GM23338 (cell line): ENCODE measurements around the gene FRAS1. TPM values are rescaled to one million over a fixed set of nuclear protein-coding genes. Genes with fewer than 3 reads are reported as not detected.

Source experiments
- ATAC-seq: fragments of 200-7000 bp; cut with Tn5 transposase; 3 replicates; pipeline ENCODE4 v1.9.1; 2020
- DNase-seq: peaks from one replicate; pipeline ENCODE4 v3.0.0-alpha.2; 2015; ENCODE audit warnings: low spot score
- H2AFZ ChIP-seq: fragments of 200-600 bp; sonication (generic); 2 replicates; pipeline ENCODE4 v1.8.0; 2016; ENCODE audit warnings: antibody characterized with exemption, mild to moderate bottlenecking, moderate library complexity
- H3F3A ChIP-seq: fragments of 200-600 bp; sonication (generic); replicated peaks from 2 replicates; pipeline ENCODE4 v1.8.0; 2017; ENCODE audit warnings: antibody characterized with exemption, mixed run types, low read depth
- H3K27ac ChIP-seq: fragments of 200-600 bp; sonication (generic); 2 replicates; pipeline ENCODE4 v1.6.1; 2016; ENCODE audit warnings: low read depth
- H3K27me3 ChIP-seq: fragments of 200-600 bp; sonication (generic); 2 replicates; pipeline ENCODE4 v1.8.0; 2016; ENCODE audit warnings: mild to moderate bottlenecking, mixed run types, moderate library complexity; ENCODE audit not compliant: insufficient read depth
- H3K36me3 ChIP-seq: fragments of 200-600 bp; sonication (generic); 2 replicates; pipeline ENCODE4 v1.8.0; 2016; ENCODE audit warnings: mild to moderate bottlenecking; ENCODE audit not compliant: insufficient read depth
- H3K4me1 ChIP-seq: fragments of 200-600 bp; sonication (generic); 2 replicates; pipeline ENCODE4 v1.8.0; 2016; ENCODE audit warnings: mild to moderate bottlenecking, moderate library complexity; ENCODE audit not compliant: insufficient read depth
- H3K4me2 ChIP-seq: fragments of 200-600 bp; sonication (generic); 2 replicates; pipeline ENCODE4 v1.7.1; 2017; ENCODE audit warnings: mixed run types
- H3K4me3 ChIP-seq: fragments of 200-600 bp; sonication (generic); 2 replicates; pipeline ENCODE4 v1.6.1; 2016; ENCODE audit warnings: mixed run types
- H3K79me2 ChIP-seq: fragments of 200-600 bp; sonication (generic); replicated peaks from 2 replicates; pipeline ENCODE4 v1.8.0; 2017; ENCODE audit warnings: mild to moderate bottlenecking; ENCODE audit not compliant: insufficient read depth
- H3K9me2 ChIP-seq: fragments of 200-600 bp; sonication (generic); 2 replicates; pipeline ENCODE4 v1.8.0; 2017; ENCODE audit not compliant: insufficient read depth
- H4K20me1 ChIP-seq: fragments of 200-600 bp; sonication (generic); replicated peaks from 2 replicates; pipeline ENCODE4 v1.8.0; 2017; ENCODE audit warnings: mild to moderate bottlenecking; ENCODE audit not compliant: insufficient read depth
- H3K27ac Mint-ChIP-seq: 2 replicates; pipeline ENCODE4 v1.8.0; 2020; ENCODE audit warnings: inconsistent platforms, mild to moderate bottlenecking, moderate library complexity, mixed read lengths
- H3K27me3 Mint-ChIP-seq: 3 replicates; pipeline ENCODE4 v1.8.0; 2022; ENCODE audit warnings: low read depth, mild to moderate bottlenecking, moderate library complexity, mixed read lengths, inconsistent platforms; ENCODE audit not compliant: insufficient read depth, poor library complexity
- H3K36me3 Mint-ChIP-seq: 3 replicates; pipeline ENCODE4 v1.8.0; 2021; ENCODE audit warnings: low read depth, mild to moderate bottlenecking, inconsistent platforms, moderate library complexity, mixed read lengths
- H3K4me1 Mint-ChIP-seq: 3 replicates; pipeline ENCODE4 v1.8.0; 2020; ENCODE audit warnings: mild to moderate bottlenecking, inconsistent platforms, mixed read lengths
- H3K4me3 Mint-ChIP-seq: 3 replicates; pipeline ENCODE4 v1.8.0; 2021; ENCODE audit warnings: moderate library complexity, mild to moderate bottlenecking, inconsistent platforms, mixed read lengths
- H3K9me3 Mint-ChIP-seq: 3 replicates; pipeline ENCODE4 v1.8.0; 2020; ENCODE audit warnings: moderate library complexity, mild to moderate bottlenecking, inconsistent platforms, mixed read lengths
- CREB1 ChIP-seq: fragments of 250-450 bp; sonication (Bioruptor Pico); IDR thresholded peaks from 2 replicates; pipeline ENCODE4 v1.5.0; 2020; ENCODE audit warnings: low read depth, mild to moderate bottlenecking, moderate library complexity
- CTCF ChIP-seq, 2 experiments: fragments of 200-600 bp in 1 of 2; sonication (generic) in 1 of 2; conservative IDR thresholded peaks; 2 replicates each; pipeline versions ENCODE4 v1.5.1 to v1.6.1; 2016 to 2017; ENCODE audit warnings: antibody characterized with exemption in 2 of 2, low read depth in 2 of 2, mild to moderate bottlenecking in 2 of 2, moderate library complexity in 1 of 2
- ETS1 ChIP-seq: IDR thresholded peaks from 2 replicates; pipeline ENCODE4 v1.6.1; 2016; ENCODE audit warnings: antibody characterized with exemption
- EZH2 ChIP-seq: fragments of 200-600 bp; sonication (generic); IDR thresholded peaks from one replicate; pipeline ENCODE4 v1.8.0; 2017; ENCODE audit warnings: antibody characterized with exemption, mild to moderate bottlenecking, low read depth; ENCODE audit not compliant: unreplicated experiment
- EZH2phosphoT487 ChIP-seq: fragments of 200-600 bp; sonication (generic); IDR thresholded peaks from one replicate; pipeline ENCODE4 v1.8.1; 2018; ENCODE audit warnings: antibody characterized with exemption; ENCODE audit not compliant: unreplicated experiment
- JUNB ChIP-seq: IDR thresholded peaks from one replicate; pipeline ENCODE4 v1.6.1; 2016; ENCODE audit warnings: antibody characterized with exemption; ENCODE audit not compliant: unreplicated experiment
- NANOG ChIP-seq: IDR thresholded peaks from 2 replicates; pipeline ENCODE4 v1.6.1; 2016; ENCODE audit warnings: antibody characterized with exemption, borderline replicate concordance
- POLR2AphosphoS5 ChIP-seq: IDR thresholded peaks from 2 replicates; pipeline ENCODE4 v1.6.1; 2016; ENCODE audit warnings: antibody characterized with exemption, low read depth
- REST ChIP-seq: IDR thresholded peaks from one replicate; pipeline ENCODE4 v1.6.1; 2018; ENCODE audit warnings: antibody characterized with exemption; ENCODE audit not compliant: unreplicated experiment
- STAT1 ChIP-seq: IDR thresholded peaks from one replicate; pipeline ENCODE4 v1.6.1; 2016; ENCODE audit warnings: antibody characterized with exemption; ENCODE audit not compliant: unreplicated experiment
- ZNF114 ChIP-seq: fragments of 250-450 bp; sonication (Bioruptor Pico); IDR thresholded peaks from 2 replicates; pipeline ENCODE4 v1.5.0; 2020; ENCODE audit warnings: mild to moderate bottlenecking, moderate library complexity
- ZNF331 ChIP-seq: fragments of 250-450 bp; sonication (Bioruptor Pico); IDR thresholded peaks from 2 replicates; pipeline ENCODE4 v1.5.0; 2020; ENCODE audit warnings: low read depth, mild to moderate bottlenecking, moderate library complexity
- ZNF462 ChIP-seq: fragments of 250-450 bp; sonication (Bioruptor Pico); IDR thresholded peaks from 2 replicates; pipeline ENCODE4 v1.5.0; 2020; ENCODE audit warnings: mild to moderate bottlenecking, moderate library complexity
- polyA plus RNA-seq: library from polyadenylated mRNA; unstranded; fragments of >200 nt; fragmentation: Nextera tagmentation; extraction: Ambion mirVana; gene quantifications from 2 replicates; pipeline ENCODE4 v1.2.1, GENCODE V29; 2016
- total RNA-seq: library from RNA; depleted of rRNA; stranded (reverse); fragments of >200 nt; shearing (Covaris generic); gene quantifications from 2 replicates; pipeline ENCODE4 v1.2.3, GENCODE V29; 2014

Gene FRAS1
- total and polyA plus RNA-seq, 2 experiments from 2014 or later: 12.4 to 108 TPM

- no peak for TF ChIP-seq JUNB
- TF ChIP-seq CREB1: no peak
- no peak for TF ChIP-seq CTCF (conservative IDR thresholded peaks at IDR 0.05; ENCODE audit: low read depth in 2 of 2)
- no peak for TF ChIP-seq EZH2phosphoT487
- TF ChIP-seq POLR2AphosphoS5: no peak
- no peak for TF ChIP-seq ZNF331 (CRISPR knock-in tag)
- TF ChIP-seq NANOG: no peak
- TF ChIP-seq ZNF462: no peak
- no peak for TF ChIP-seq STAT1
- TF ChIP-seq ZNF114 (CRISPR knock-in tag): no peak
- TF ChIP-seq ETS1: no peak
- TF ChIP-seq REST: no peak
- no peak for TF ChIP-seq EZH2
- Histone ChIP-seq H3K4me1 (0 out of 2 replicates have a peak, but pooled peaks cover 2% of the 10 kb centered on the region), H3K4me3 (no peak overlapping the region), H3K9me2 (no peaks in the 10 kb centered on the region), H3K4me2 (no peak overlapping the region), H4K20me1 (no peaks in the 10 kb centered on the region; the same call in 1 of the 2 replicates), H3K79me2 (no peaks in the 10 kb centered on the region), H3F3A (no peaks in the 10 kb centered on the region), H3K27ac (no peak overlapping the region), H3K27me3 (no peaks in the 10 kb centered on the region), H3K36me3 (0 out of 2 replicates have a peak, but pooled peaks cover under 1% of the 10 kb centered on the region), H2AFZ (no peak overlapping the region)
- Mint-ChIP-seq H3K4me3 (no peak overlapping the region), H3K27ac (no peak overlapping the region), H3K27me3 (no peaks in the 10 kb centered on the region), H3K4me1 (peaks cover 29% of the 10 kb centered on the region), H3K36me3 (peaks cover 32% of the 10 kb centered on the region), H3K9me3 (no peaks in the 10 kb centered on the region)
- ATAC-seq (peak; percentile 46; the same call in 2 of the 3 replicates), DNase-seq (no peak)
Measured at GRCh38 chr4:78343682-78344081, 286.6 kb downstream of the FRAS1 start.
